Prostate gland (tissue), 2 donors: ENCODE measurements around the gene SBF2.

Experiments
- POLR2A ChIP-seq: fragments of 450-650 bp; IDR thresholded peaks from one replicate; pipeline ENCODE4 v1.6.1; 2016; ENCODE audit warnings: antibody characterized with exemption, mild to moderate bottlenecking
- POLR2AphosphoS5 ChIP-seq: sonication (generic); formaldehyde crosslinking; IDR thresholded peaks from one replicate; pipeline ENCODE4 v1.6.1; 2017; ENCODE audit warnings: antibody characterized with exemption
- TF ChIP-seq, protein P1 (sequence below), 4 experiments: fragments of 200-600 bp in 2 of 4; fragments of 450-650 bp in 2 of 4; sonication (generic) in 2 of 4; IDR thresholded peaks; 1 replicate in 3 of 4; 2 replicates in 1 of 4; pipeline ENCODE4 v1.5.1; 2016 to 2019; ENCODE audit warnings: antibody characterized with exemption in 4 of 4, mild to moderate bottlenecking in 2 of 4, moderate library complexity in 2 of 4

DNA sequence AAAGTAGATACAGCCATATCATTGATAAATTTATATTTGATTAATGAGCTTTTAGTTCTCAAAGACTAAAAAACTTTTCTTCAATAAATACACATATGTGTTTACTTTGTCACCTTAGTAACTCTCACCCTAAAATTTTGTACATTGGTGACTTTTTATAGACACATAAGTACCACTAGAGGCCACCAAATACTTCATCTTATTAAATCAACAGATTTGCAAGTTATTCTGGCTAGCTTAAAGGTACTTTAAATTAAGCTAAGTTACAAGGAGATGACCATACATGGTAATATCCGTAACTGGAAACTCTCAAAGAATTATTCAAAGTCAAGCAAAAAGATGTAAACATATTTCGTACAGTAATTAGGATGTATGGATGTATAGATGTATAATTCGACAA, 112.2 kb downstream of the SBF2 start:
- TF ChIP-seq, protein P1, sequence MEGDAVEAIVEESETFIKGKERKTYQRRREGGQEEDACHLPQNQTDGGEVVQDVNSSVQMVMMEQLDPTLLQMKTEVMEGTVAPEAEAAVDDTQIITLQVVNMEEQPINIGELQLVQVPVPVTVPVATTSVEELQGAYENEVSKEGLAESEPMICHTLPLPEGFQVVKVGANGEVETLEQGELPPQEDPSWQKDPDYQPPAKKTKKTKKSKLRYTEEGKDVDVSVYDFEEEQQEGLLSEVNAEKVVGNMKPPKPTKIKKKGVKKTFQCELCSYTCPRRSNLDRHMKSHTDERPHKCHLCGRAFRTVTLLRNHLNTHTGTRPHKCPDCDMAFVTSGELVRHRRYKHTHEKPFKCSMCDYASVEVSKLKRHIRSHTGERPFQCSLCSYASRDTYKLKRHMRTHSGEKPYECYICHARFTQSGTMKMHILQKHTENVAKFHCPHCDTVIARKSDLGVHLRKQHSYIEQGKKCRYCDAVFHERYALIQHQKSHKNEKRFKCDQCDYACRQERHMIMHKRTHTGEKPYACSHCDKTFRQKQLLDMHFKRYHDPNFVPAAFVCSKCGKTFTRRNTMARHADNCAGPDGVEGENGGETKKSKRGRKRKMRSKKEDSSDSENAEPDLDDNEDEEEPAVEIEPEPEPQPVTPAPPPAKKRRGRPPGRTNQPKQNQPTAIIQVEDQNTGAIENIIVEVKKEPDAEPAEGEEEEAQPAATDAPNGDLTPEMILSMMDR (IDR thresholded peaks at IDR 0.05): peak in 1 of 4 experiments; percentile 27
- no peak for TF ChIP-seq POLR2A
- TF ChIP-seq POLR2AphosphoS5: no peak
